Measurements from ENCODE around the gene DGKD. TPM values are rescaled to one million over a fixed set of nuclear protein-coding genes. Genes with fewer than 3 reads are reported as not detected.

Gene DGKD
- total RNA-seq, 2 experiments from 2014 or later, result 147 to 156 TPM

DNA sequence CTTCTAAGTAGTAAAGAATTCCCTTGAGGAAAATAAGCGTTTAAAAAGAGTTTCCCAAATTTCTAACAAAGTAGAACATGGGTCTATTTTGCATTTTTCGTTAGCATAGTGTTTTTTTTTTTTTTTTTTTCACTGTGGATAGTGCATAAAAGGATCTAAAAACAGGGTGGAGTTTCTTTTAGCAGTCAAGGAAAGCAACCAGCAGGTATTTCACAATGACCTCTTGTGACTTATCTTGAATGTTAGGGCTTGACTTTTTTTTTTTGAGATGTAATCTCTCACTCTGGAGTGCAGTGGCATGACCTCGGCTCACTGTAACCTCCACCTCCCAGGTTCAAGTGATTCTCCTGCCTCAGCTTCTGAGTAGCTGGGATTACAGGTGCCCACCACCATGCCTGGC is 14.9 kb upstream of the DGKD start:
- ATAC-seq (ENCODE audit: poor library complexity), result no peak
- no peaks in the 10 kb centered on the region for H3K36me3 Mint-ChIP-seq (ENCODE audit: low read depth)
- no peaks in the 10 kb centered on the region for H3K9me3 Mint-ChIP-seq
- intact Hi-C loops (cut with DNase I, micrococcal nuclease), result no loop called here
- H3K27ac ChIP-seq (ENCODE audit: low read depth in 1 of 2, low read length in 2 of 2), result no peak overlapping the region
- TF ChIP-seq CTCF (IDR thresholded peaks at IDR 0.05), result no peak
- POLR2A ChIA-PET, result no interaction called here
- CTCF ChIA-PET, result no interaction called here
- no peak overlapping the region for H3K4me3 ChIP-seq (ENCODE audit: low read length)
- peaks cover 18% of the 10 kb centered on the region for H3K4me1 Mint-ChIP-seq (ENCODE audit: low read depth)
- DNase-seq, result no peak
- H3K4me1 ChIP-seq (ENCODE audit: insufficient read depth, low read length), result peaks cover 14% of the 10 kb centered on the region
- H3K27me3 Mint-ChIP-seq, result no peaks in the 10 kb centered on the region
- H3K36me3 ChIP-seq (ENCODE audit: insufficient read depth, low read length), result no peaks in the 10 kb centered on the region
- no peaks in the 10 kb centered on the region for H3K9me3 ChIP-seq (ENCODE audit: control insufficient read depth in 1 of 2, insufficient read depth in 1 of 2, low read length in 2 of 2)
- H3K27ac Mint-ChIP-seq, result no peak overlapping the region
- no peak overlapping the region for H3K4me3 Mint-ChIP-seq
- H3K27me3 ChIP-seq (ENCODE audit: control insufficient read depth in 1 of 2, insufficient read depth in 2 of 2, low read length in 2 of 2), result no peaks in the 10 kb centered on the region

- H3K27ac ChIP-seq (ENCODE audit: low read depth in 1 of 2, low read length in 2 of 2), result no peak overlapping the region
- POLR2A ChIA-PET, result interaction anchor here (1.2 to 3.5 kb wide), 2 partner anchors 9 to 73 kb away, joined by 4 to 13 read pairs; no protein-coding TSS in a partner anchor
- no peak overlapping the region for H3K4me3 ChIP-seq (ENCODE audit: low read length)
- no peaks in the 10 kb centered on the region for H3K36me3 Mint-ChIP-seq (ENCODE audit: low read depth)
- peaks cover 7% of the 10 kb centered on the region for H3K4me1 Mint-ChIP-seq (ENCODE audit: low read depth)
- no peaks in the 10 kb centered on the region for H3K9me3 Mint-ChIP-seq
- H3K27me3 Mint-ChIP-seq, result no peaks in the 10 kb centered on the region
- CTCF ChIA-PET, result no interaction called here
- DNase-seq (no peak), ATAC-seq (ENCODE audit: poor library complexity) (no peak)
- TF ChIP-seq CTCF (IDR thresholded peaks at IDR 0.05), result no peak
- no peaks in the 10 kb centered on the region for H3K27me3 ChIP-seq (ENCODE audit: control insufficient read depth in 1 of 2, insufficient read depth in 2 of 2, low read length in 2 of 2)
- no peaks in the 10 kb centered on the region for H3K36me3 ChIP-seq (ENCODE audit: insufficient read depth, low read length)
- H3K4me1 ChIP-seq (ENCODE audit: insufficient read depth, low read length), result no peaks in the 10 kb centered on the region
- intact Hi-C loops (cut with DNase I, micrococcal nuclease), result loop anchor here in 1 of 2 experiments (2.0 kb wide), 1 partner anchor 18 kb away; no protein-coding TSS in a partner anchor
- no peak overlapping the region for H3K27ac Mint-ChIP-seq
- no peak overlapping the region for H3K4me3 Mint-ChIP-seq
- H3K9me3 ChIP-seq (ENCODE audit: control insufficient read depth in 1 of 2, insufficient read depth in 1 of 2, low read length in 2 of 2), result no peaks in the 10 kb centered on the region
Measured at GRCh38 chr2:233341296-233341695, 13.0 kb upstream of the DGKD start.

GRCh38 chr2:233342301-233342700 is 12.0 kb upstream of the DGKD start:
- DNase-seq, result no peak
- no peak for ATAC-seq (ENCODE audit: poor library complexity)
- H3K27ac Mint-ChIP-seq, result no peak overlapping the region
- H3K4me3 Mint-ChIP-seq, result no peak overlapping the region
- POLR2A ChIA-PET, result interaction anchor here (3.5 kb wide), 1 partner anchor 10 kb away, joined by 13 read pairs; no protein-coding TSS in a partner anchor
- no peaks in the 10 kb centered on the region for H3K36me3 Mint-ChIP-seq (ENCODE audit: low read depth)
- Histone ChIP-seq H3K36me3 (ENCODE audit: insufficient read depth, low read length) (no peaks in the 10 kb centered on the region), H3K27me3 (ENCODE audit: control insufficient read depth in 1 of 2, insufficient read depth in 2 of 2, low read length in 2 of 2) (no peaks in the 10 kb centered on the region), H3K4me1 (ENCODE audit: insufficient read depth, low read length) (no peaks in the 10 kb centered on the region), H3K9me3 (ENCODE audit: control insufficient read depth in 1 of 2, insufficient read depth in 1 of 2, low read length in 2 of 2) (no peaks in the 10 kb centered on the region), H3K4me3 (ENCODE audit: low read length) (no peak overlapping the region), H3K27ac (ENCODE audit: low read depth in 1 of 2, low read length in 2 of 2) (no peak overlapping the region)
- intact Hi-C loops (cut with DNase I, micrococcal nuclease), result no loop called here
- no peaks in the 10 kb centered on the region for H3K27me3 Mint-ChIP-seq
- no peak for TF ChIP-seq CTCF (IDR thresholded peaks at IDR 0.05)
- CTCF ChIA-PET, result interaction anchor here (0.7 kb wide), 1 partner anchor 519 kb away, joined by 3 read pairs; no protein-coding TSS in a partner anchor
- no peaks in the 10 kb centered on the region for H3K9me3 Mint-ChIP-seq
- peaks cover 7% of the 10 kb centered on the region for H3K4me1 Mint-ChIP-seq (ENCODE audit: low read depth)

Measured in CD4-positive, alpha-beta T cell (primary cell).